IMR-90 (cell line): Measurements from ENCODE around the gene SLC37A3.

Source experiments
- BHLHE40 ChIP-seq: fragments of 150-350 bp; IDR thresholded peaks from 2 replicates; pipeline ENCODE4 v1.6.1; 2016; ENCODE audit warnings: mild to moderate bottlenecking, low read depth, low read length
- MAFK ChIP-seq: IDR thresholded peaks from 2 replicates; pipeline ENCODE4 v1.6.1; 2012; ENCODE audit warnings: low read depth, low read length, improper control_type of control experiment
- POLR2A ChIP-seq: IDR thresholded peaks from 2 replicates; pipeline ENCODE4 v1.6.1; 2012; ENCODE audit warnings: mild to moderate bottlenecking, low read depth, low read length
- RCOR1 ChIP-seq: IDR thresholded peaks from 2 replicates; pipeline ENCODE4 v1.6.1; 2012; ENCODE audit warnings: mild to moderate bottlenecking, low read length, improper control_type of control experiment; ENCODE audit not compliant: insufficient replicate concordance
- RFX5 ChIP-seq: IDR thresholded peaks from 2 replicates; pipeline ENCODE4 v1.8.0; 2012; ENCODE audit warnings: low read depth, mild to moderate bottlenecking, low read length, moderate library complexity
- TF ChIP-seq, protein P1 (sequence below): conservative IDR thresholded peaks from 2 replicates; pipeline ENCODE4 v1.5.1; 2012; ENCODE audit warnings: mild to moderate bottlenecking, low read depth, low read length, improper control_type of control experiment
- TF ChIP-seq, protein P2 (sequence below): fragments of 150-350 bp; IDR thresholded peaks from 2 replicates; pipeline ENCODE4 v1.6.1; 2017; ENCODE audit warnings: mild to moderate bottlenecking, antibody characterized with exemption, low read length, low read depth

DNA sequence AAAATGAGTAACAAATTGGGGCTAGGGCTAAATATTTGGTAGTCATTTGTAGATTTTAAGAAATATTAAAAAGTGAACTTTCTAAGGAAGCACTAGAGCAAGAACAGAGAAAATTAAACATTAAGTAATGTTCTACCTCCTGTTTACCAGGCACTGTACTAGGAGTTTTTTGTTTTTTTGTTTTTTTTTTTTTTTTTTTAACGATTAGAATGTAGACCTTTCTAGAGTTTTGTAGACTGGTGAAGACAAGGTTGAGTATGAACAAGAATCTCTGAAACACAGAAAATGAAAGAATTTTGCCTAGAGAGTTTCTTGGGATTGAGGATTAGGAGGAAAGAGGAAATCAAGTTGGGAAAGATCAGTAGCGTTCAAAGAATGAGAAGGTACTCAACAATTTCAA lies 73.6 kb downstream of the SLC37A3 start:
- TF ChIP-seq RFX5 (no peak), MAFK (no peak), RCOR1 (no peak), BHLHE40 (no peak), POLR2A (no peak)
- TF ChIP-seq, protein P1, sequence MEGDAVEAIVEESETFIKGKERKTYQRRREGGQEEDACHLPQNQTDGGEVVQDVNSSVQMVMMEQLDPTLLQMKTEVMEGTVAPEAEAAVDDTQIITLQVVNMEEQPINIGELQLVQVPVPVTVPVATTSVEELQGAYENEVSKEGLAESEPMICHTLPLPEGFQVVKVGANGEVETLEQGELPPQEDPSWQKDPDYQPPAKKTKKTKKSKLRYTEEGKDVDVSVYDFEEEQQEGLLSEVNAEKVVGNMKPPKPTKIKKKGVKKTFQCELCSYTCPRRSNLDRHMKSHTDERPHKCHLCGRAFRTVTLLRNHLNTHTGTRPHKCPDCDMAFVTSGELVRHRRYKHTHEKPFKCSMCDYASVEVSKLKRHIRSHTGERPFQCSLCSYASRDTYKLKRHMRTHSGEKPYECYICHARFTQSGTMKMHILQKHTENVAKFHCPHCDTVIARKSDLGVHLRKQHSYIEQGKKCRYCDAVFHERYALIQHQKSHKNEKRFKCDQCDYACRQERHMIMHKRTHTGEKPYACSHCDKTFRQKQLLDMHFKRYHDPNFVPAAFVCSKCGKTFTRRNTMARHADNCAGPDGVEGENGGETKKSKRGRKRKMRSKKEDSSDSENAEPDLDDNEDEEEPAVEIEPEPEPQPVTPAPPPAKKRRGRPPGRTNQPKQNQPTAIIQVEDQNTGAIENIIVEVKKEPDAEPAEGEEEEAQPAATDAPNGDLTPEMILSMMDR = no peak
- TF ChIP-seq, protein P2, sequence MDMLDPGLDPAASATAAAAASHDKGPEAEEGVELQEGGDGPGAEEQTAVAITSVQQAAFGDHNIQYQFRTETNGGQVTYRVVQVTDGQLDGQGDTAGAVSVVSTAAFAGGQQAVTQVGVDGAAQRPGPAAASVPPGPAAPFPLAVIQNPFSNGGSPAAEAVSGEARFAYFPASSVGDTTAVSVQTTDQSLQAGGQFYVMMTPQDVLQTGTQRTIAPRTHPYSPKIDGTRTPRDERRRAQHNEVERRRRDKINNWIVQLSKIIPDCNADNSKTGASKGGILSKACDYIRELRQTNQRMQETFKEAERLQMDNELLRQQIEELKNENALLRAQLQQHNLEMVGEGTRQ = no peak
